ENCODE results near the gene MEPCE. TPM values are rescaled to one million over a fixed set of nuclear protein-coding genes. Genes with fewer than 3 reads are reported as not detected.

Gene MEPCE
- total and polyA plus RNA-seq, 2 of the 8 experiments (the other 6 are each of a cell fraction or from before 2014, with no cell fraction given), result 22.8 to 48.8 TPM

DNA sequence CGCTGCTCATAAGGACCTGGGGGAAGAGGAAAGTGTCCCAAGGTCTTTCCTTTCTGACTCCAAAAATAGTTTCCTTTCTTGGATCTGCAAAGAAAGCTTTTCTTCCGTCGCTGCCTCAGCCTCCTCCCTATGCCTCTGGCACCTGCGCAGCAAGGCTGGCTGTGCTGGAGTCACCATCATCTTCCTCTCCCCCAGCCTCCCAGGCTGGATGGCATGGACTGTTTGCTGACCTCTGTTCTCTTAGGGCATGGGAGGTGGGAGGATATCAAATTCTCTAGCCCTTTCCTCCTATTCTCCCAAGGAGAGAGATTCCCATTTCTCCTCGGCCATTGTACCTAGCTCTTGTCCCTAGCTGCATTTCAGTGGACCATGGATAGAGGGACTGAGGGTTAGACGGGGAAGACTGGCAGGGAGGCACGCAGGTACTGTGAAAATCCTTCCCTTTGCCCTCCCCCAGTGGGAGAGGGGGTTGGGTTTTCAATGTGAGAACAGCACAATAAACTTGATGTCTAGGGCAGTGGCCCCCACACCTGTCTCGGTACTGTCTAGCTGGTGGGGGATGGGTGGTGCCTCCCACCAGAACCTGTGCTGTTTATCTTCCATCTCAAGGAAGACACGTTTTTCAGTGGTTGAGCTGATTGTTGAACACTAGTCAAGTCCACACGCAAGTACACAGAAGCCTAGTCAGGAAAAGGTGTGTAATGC is 4.1 kb downstream of the MEPCE start:
- H2BK5ac ChIP-seq (ENCODE audit: low read depth, low read length), result no peak overlapping the region; the same call in 1 of the 2 replicates
- H3K4me2 ChIP-seq (ENCODE audit: insufficient read depth in 1 of 2, low read depth in 2 of 2, low read length in 2 of 2), result peak overlapping the region in 1 of 2 experiments; percentile 97; a peak in 2 of 4 replicates
- no peak overlapping the region for H2AK5ac ChIP-seq (ENCODE audit: low read depth, low read length)
- WGBS, 2 experiments (ENCODE audit: extremely low coverage in 1 of 2, insufficient coverage in 1 of 2, insufficient read length in 1 of 2, insufficient replicate concordance in 2 of 2, low coverage in 1 of 2, low lambda C conversion rate in 2 of 2, missing lambda C conversion rate in 1 of 2), result 83% methylated on average over 10 of the region's 10 CpGs; no CpG with 5 or more reads in 1 of the 2 experiments
- H3K9me3 ChIP-seq (ENCODE audit: insufficient read depth in 2 of 2, low read depth in 1 of 2, low read length in 1 of 2), result no peaks in the 10 kb centered on the region
- no peak overlapping the region for H3K23ac ChIP-seq (ENCODE audit: insufficient read length)
- ChIA-PET POLR2A (ENCODE audit: partially characterized antibody) (interaction anchor here (0.9 to 5.2 kb wide), 8 partner anchors 9 to 170 kb away, joined by 3 to 55 read pairs (median 3); partner anchors contain the start of gene FBXO24), CTCF (ENCODE audit: partially characterized antibody) (interaction anchor here (1.3 to 2.7 kb wide), 4 partner anchors 11 to 36 kb away, joined by 3 to 9 read pairs (median 6); no protein-coding TSS in a partner anchor)
- H2BK20ac ChIP-seq (ENCODE audit: low read length), result no peak overlapping the region
- DNase-seq (ENCODE audit: low read depth in 1 of 2, low spot score in 2 of 2), result no peak
- 0 out of 2 replicates have a peak overlapping the region, but pooled peaks have one; percentile 17 for H2BK12ac ChIP-seq (ENCODE audit: low read depth, low read length)
- no peak overlapping the region for H4K91ac ChIP-seq (replicated peaks; ENCODE audit: insufficient read length, low read length)
- H2BK15ac ChIP-seq (ENCODE audit: low read length), result no peak overlapping the region
- H3K79me2 ChIP-seq (ENCODE audit: control insufficient read depth in 1 of 2, insufficient read depth in 2 of 2, low read length in 2 of 2), result peaks cover 0 to 49% of the 10 kb centered on the region in 2 experiments; a peak in 3 of 4 replicates
- no peak overlapping the region for H4K5ac ChIP-seq (ENCODE audit: insufficient read length, low read depth, low read length)
- peaks cover 4 to 17% (median 10%) of the 10 kb centered on the region in 4 experiments for H3K4me1 ChIP-seq (replicated peaks in 1 of 4; ENCODE audit: control insufficient read depth in 3 of 4, insufficient read depth in 4 of 4, low read length in 3 of 4)
- no peak overlapping the region for H4K8ac ChIP-seq (ENCODE audit: extremely low read depth, insufficient read depth, low read length)
- no peak overlapping the region; a peak in 1 of 7 replicates for H3K9ac ChIP-seq (replicated peaks in 1 of 4; ENCODE audit: extremely low read depth in 1 of 4, low read depth in 3 of 4, low read length in 3 of 4)
- no peak overlapping the region for H3K18ac ChIP-seq (ENCODE audit: extremely low read depth, low read length)
- H3K79me1 ChIP-seq (ENCODE audit: low read depth, low read length), result peaks cover 2% of the 10 kb centered on the region
- no peak overlapping the region for H2BK120ac ChIP-seq (replicated peaks; ENCODE audit: low read depth, low read length)
- TF ChIP-seq POLR2AphosphoS5 (IDR thresholded peaks at IDR 0.05; ENCODE audit: low read depth, low read length), result peak; percentile 27; the same call in 1 of the 2 replicates
- no peak for TF ChIP-seq SUZ12 (IDR thresholded peaks at IDR 0.05; ENCODE audit: low read length)
- TF ChIP-seq TEAD4 (IDR thresholded peaks at IDR 0.05; ENCODE audit: low read depth, low read length), result no peak
- TF ChIP-seq TBP (IDR thresholded peaks at IDR 0.05; ENCODE audit: low read depth, low read length), result no peak
- H3K14ac ChIP-seq (ENCODE audit: insufficient read length), result no peak overlapping the region
- no peak overlapping the region for H3K27ac ChIP-seq (ENCODE audit: low read depth, low read length)
- no peak overlapping the region for H3K4me3 ChIP-seq (ENCODE audit: extremely low read depth in 1 of 4, insufficient read depth in 2 of 4, low read depth in 3 of 4, low read length in 4 of 4)
- no peak overlapping the region for H3K56ac ChIP-seq (replicated peaks; ENCODE audit: insufficient read length, low read depth, low read length)
- FAIRE-seq, result no peak
- peaks cover 2 to 44% (median 18%) of the 10 kb centered on the region in 4 experiments; a peak in 6 of 8 replicates for H3K36me3 ChIP-seq (ENCODE audit: control insufficient read depth in 2 of 4, insufficient read depth in 4 of 4, low read length in 3 of 4)
- peaks cover 8% of the 10 kb centered on the region in 2 experiments for H4K20me1 ChIP-seq (replicated peaks in 1 of 2; ENCODE audit: control insufficient read depth in 1 of 2, insufficient read depth in 2 of 2, low read length in 2 of 2)
- no peak overlapping the region for H2AFZ ChIP-seq (ENCODE audit: low read length)
- H3K27me3 ChIP-seq (replicated peaks in 1 of 4; ENCODE audit: control insufficient read depth in 3 of 4, extremely low read depth in 1 of 4, insufficient read depth in 3 of 4, low read length in 3 of 4), result no peaks in the 10 kb centered on the region
- no peak overlapping the region for H3K4ac ChIP-seq (replicated peaks; ENCODE audit: insufficient read length, low read depth, low read length)
- peaks cover 5% of the 10 kb centered on the region; the same call in 1 of the 2 replicates for H3K23me2 ChIP-seq (ENCODE audit: low read depth, low read length)

All from H1 (cell line).